ENCODE measurements around the gene DNHD1. TPM values are rescaled to one million over a fixed set of nuclear protein-coding genes. Genes with fewer than 3 reads are reported as not detected.

DNHD1 gene
- total and polyA plus RNA-seq, 9 of the 15 experiments (the other 6 are each of a cell fraction or from before 2014, with no cell fraction given) = 0.82 to 9.7 (median 3.8) TPM

- TF ChIP-seq ZNF407 (IDR thresholded peaks at IDR 0.05; ENCODE audit: low read depth) (no peak), NCOA1 (IDR thresholded peaks at IDR 0.05; ENCODE audit: low read depth) (no peak), XRCC3 (IDR thresholded peaks at IDR 0.05) (no peak)
These were observed 1.5 kb downstream of the DNHD1 start (continued) for GRCh38 chr11:6498544-6498943.
